Common myeloid progenitor, CD34-positive (primary cell): ENCODE measurements around the gene ZFYVE27.

Source experiments
- CTCF ChIA-PET: fragments of 350-600 bp; sonication (Branson Sonifier 250); formaldehyde crosslinking; loops from one replicate; lab custom pipeline; 2021; ENCODE audit warnings: antibody characterized with exemption; lab: Charles Lee
- POLR2A ChIA-PET: fragments of 350-600 bp; sonication (Branson Sonifier 250); formaldehyde crosslinking; loops from one replicate; lab custom pipeline; 2021; ENCODE audit warnings: antibody characterized with exemption; lab: Charles Lee
- DNase-seq, 3 donors: peaks; one replicate each; pipeline versions ENCODE4 v3.0.0 to v3.0.0-alpha.2; 2013
- H3K27ac ChIP-seq, 2 experiments: 1 replicate in 1 of 2; 2 replicates in 1 of 2; pipeline ENCODE4 v1.7.0; 2013; ENCODE audit warnings: inconsistent platforms in 2 of 2, low read length in 2 of 2, mild to moderate bottlenecking in 2 of 2, low read depth in 1 of 2, moderate library complexity in 1 of 2; ENCODE audit not compliant: severe bottlenecking in 2 of 2, insufficient read depth in 1 of 2, poor library complexity in 1 of 2
- H3K27me3 ChIP-seq, 5 experiments: replicated peaks in 2 of 5; 1 replicate in 3 of 5; 2 replicates in 2 of 5; pipeline versions ENCODE4 v1.6.1 to v1.7.0; 2013; ENCODE audit warnings: low read length in 4 of 5, mild to moderate bottlenecking in 2 of 5, moderate library complexity in 2 of 5, inconsistent platforms in 1 of 5; ENCODE audit not compliant: insufficient read depth in 5 of 5, control insufficient read depth in 4 of 5
- H3K36me3 ChIP-seq, 4 experiments: 1 replicate in 2 of 4; 2 replicates in 2 of 4; pipeline versions ENCODE4 v1.6.1 to v1.7.0; 2013; ENCODE audit warnings: low read length in 3 of 4, control low read depth in 1 of 4, mild to moderate bottlenecking in 1 of 4; ENCODE audit not compliant: control insufficient read depth in 4 of 4, insufficient read depth in 4 of 4
- H3K4me1 ChIP-seq, 4 experiments: 1 replicate in 3 of 4; 2 replicates in 1 of 4; pipeline versions ENCODE4 v1.6.1 to v1.7.1; 2013; ENCODE audit warnings: low read length in 3 of 4, mild to moderate bottlenecking in 3 of 4, control low read depth in 1 of 4, inconsistent platforms in 1 of 4, moderate library complexity in 1 of 4; ENCODE audit not compliant: control insufficient read depth in 4 of 4, insufficient read depth in 4 of 4; ENCODE audit errors: control extremely low read depth in 1 of 4
- H3K4me3 ChIP-seq, 7 experiments: 1 replicate in 4 of 7; 2 replicates in 3 of 7; pipeline versions ENCODE4 v1.5.1 to v1.7.0; 2013; ENCODE audit warnings: mild to moderate bottlenecking in 7 of 7, low read length in 6 of 7, moderate library complexity in 6 of 7, inconsistent platforms in 2 of 7, low read depth in 2 of 7, control low read depth in 1 of 7; ENCODE audit not compliant: insufficient read depth in 4 of 7, control insufficient read depth in 1 of 7; ENCODE audit errors: extremely low read depth in 1 of 7
- H3K9me3 ChIP-seq, 5 experiments: 1 replicate in 4 of 5; 2 replicates in 1 of 5; pipeline versions ENCODE4 v1.6.1 to v1.7.1; 2013; ENCODE audit warnings: low read length in 4 of 5, mild to moderate bottlenecking in 2 of 5, inconsistent platforms in 1 of 5, low read depth in 1 of 5, moderate library complexity in 1 of 5; ENCODE audit not compliant: control insufficient read depth in 4 of 5, insufficient read depth in 2 of 5; ENCODE audit errors: control extremely low read depth in 1 of 5
- WGBS: methylation state at CpG from one replicate; pipeline ENCODE4 v1.1.5; 2013; ENCODE audit not compliant: insufficient coverage; 5-methylcytosine and 5-hydroxymethylcytosine counted together

The ZFYVE27 gene

GRCh38 chr10:97743169-97743943 is 6.4 kb downstream of the ZFYVE27 start:
- Histone ChIP-seq H3K4me3 (no peak overlapping the region), H3K27me3 (no peaks in the 10 kb centered on the region), H3K4me1 (peaks cover 0 to 4% (median 2%) of the 10 kb centered on the region in 4 experiments), H3K9me3 (no peaks in the 10 kb centered on the region), H3K27ac (no peak overlapping the region), H3K36me3 (peaks cover 14 to 71% (median 53%) of the 10 kb centered on the region in 4 experiments)
- CTCF ChIA-PET = interaction anchor here (1.6 to 3.5 kb wide), 4 partner anchors 12 to 41 kb away, joined by 6 to 19 read pairs (median 12); no protein-coding TSS in a partner anchor
- 96% methylated on average over 8 of the region's 10 CpGs for WGBS
- no peak for DNase-seq
- POLR2A ChIA-PET = no interaction called here

- no peaks in the 10 kb centered on the region for H3K4me1 ChIP-seq
- CTCF ChIA-PET = interaction anchor here (1.3 to 3.5 kb wide), 5 partner anchors 11 to 42 kb away, joined by 4 to 19 read pairs (median 11); no protein-coding TSS in a partner anchor
- H3K9me3 ChIP-seq = no peaks in the 10 kb centered on the region
- POLR2A ChIA-PET = no interaction called here
- H3K27me3 ChIP-seq = no peaks in the 10 kb centered on the region
- 96% methylated on average over 14 of the region's 15 CpGs for WGBS
- H3K36me3 ChIP-seq = peaks cover 14 to 77% (median 59%) of the 10 kb centered on the region in 4 experiments
- no peak overlapping the region for H3K4me3 ChIP-seq
- peak in 2 of 3 donors; percentile 18 to 53 for DNase-seq
- H3K27ac ChIP-seq = no peak overlapping the region
Measured at GRCh38 chr10:97744405-97745035, 7.6 kb downstream of the ZFYVE27 start.

GRCh38 chr10:97747573-97747972 is 10.6 kb downstream of the ZFYVE27 start:
- H3K36me3 ChIP-seq = peaks cover 10 to 88% (median 67%) of the 10 kb centered on the region in 4 experiments
- no peaks in the 10 kb centered on the region for H3K9me3 ChIP-seq
- CTCF ChIA-PET = interaction anchor here (0.8 to 1.6 kb wide), 6 partner anchors 9 to 121 kb away, joined by 3 to 7 read pairs (median 3); no protein-coding TSS in a partner anchor
- WGBS = 89% methylated on average over 1 of the region's 1 CpG
- no peaks in the 10 kb centered on the region for H3K27me3 ChIP-seq
- no peak overlapping the region for H3K27ac ChIP-seq
- H3K4me1 ChIP-seq = no peaks in the 10 kb centered on the region
- no peak for DNase-seq
- POLR2A ChIA-PET = no interaction called here
- no peak overlapping the region for H3K4me3 ChIP-seq

- Histone ChIP-seq H3K4me1 (no peaks in the 10 kb centered on the region), H3K4me3 (no peak overlapping the region), H3K36me3 (peaks cover 9 to 88% (median 67%) of the 10 kb centered on the region in 4 experiments), H3K9me3 (no peaks in the 10 kb centered on the region), H3K27ac (no peak overlapping the region), H3K27me3 (no peaks in the 10 kb centered on the region)
- 95% methylated on average over 7 of the region's 10 CpGs for WGBS
- POLR2A ChIA-PET = no interaction called here
- DNase-seq = no peak
- CTCF ChIA-PET = interaction anchor here (0.8 to 2.1 kb wide), 9 partner anchors 8 to 70 kb away, joined by 3 to 7 read pairs (median 4); no protein-coding TSS in a partner anchor
Measured at GRCh38 chr10:97748116-97748515, 11.2 kb downstream of the ZFYVE27 start.

- no peak overlapping the region for H3K27ac ChIP-seq
- no peaks in the 10 kb centered on the region for H3K27me3 ChIP-seq
- POLR2A ChIA-PET = interaction anchor here (0.5 kb wide), 1 partner anchor 196 kb away, joined by 3 read pairs; no protein-coding TSS in a partner anchor
- no peak for DNase-seq
- CTCF ChIA-PET = interaction anchor here (0.9 to 4.1 kb wide), 3 partner anchors 9 to 76 kb away, joined by 3 to 19 read pairs (median 3); no protein-coding TSS in a partner anchor
- WGBS = over 99% methylated on average over 14 of the region's 18 CpGs
- H3K4me3 ChIP-seq = no peak overlapping the region
- H3K4me1 ChIP-seq = no peaks in the 10 kb centered on the region
- no peaks in the 10 kb centered on the region for H3K9me3 ChIP-seq
- peaks cover 13 to 97% (median 79%) of the 10 kb centered on the region in 4 experiments for H3K36me3 ChIP-seq
Measured at GRCh38 chr10:97752956-97753355, 16.0 kb downstream of the ZFYVE27 start.

- Histone ChIP-seq H3K36me3 (peaks cover 13 to 88% (median 70%) of the 10 kb centered on the region in 4 experiments), H3K9me3 (no peaks in the 10 kb centered on the region), H3K4me3 (no peak overlapping the region), H3K27me3 (no peaks in the 10 kb centered on the region), H3K27ac (no peak overlapping the region), H3K4me1 (no peaks in the 10 kb centered on the region)
- 100% methylated on average over 2 of the region's 4 CpGs for WGBS
- ChIA-PET POLR2A (no interaction called here), CTCF (interaction anchor here (0.6 to 4.1 kb wide), 4 partner anchors 8 to 175 kb away, joined by 4 to 19 read pairs (median 6); no protein-coding TSS in a partner anchor)
- DNase-seq = no peak
Measured at GRCh38 chr10:97754726-97755125, 17.8 kb downstream of the ZFYVE27 start.
